GM19468 (cell line): ENCODE measurements around the gene AFF3.
"Not testable (repeated sequence)": the region's sequence is repeated elsewhere in the genome, so short reads cannot be mapped to it uniquely, and the experiment has no call there.

ENCODE experiments used
- ATAC-seq: cut with Tn5 transposase; IDR thresholded peaks from one replicate; pipeline ENCODE4 v1.9.1; 2021; ENCODE audit warnings: mild to moderate bottlenecking, moderate library complexity, moderate number of reproducible peaks; ENCODE audit not compliant: unreplicated experiment; ENCODE audit errors: extremely low read depth

AFF3 gene

GRCh38 chr2:99777656-99778290, 364.6 kb downstream of the AFF3 start:
- ATAC-seq, result no peak

DNA sequence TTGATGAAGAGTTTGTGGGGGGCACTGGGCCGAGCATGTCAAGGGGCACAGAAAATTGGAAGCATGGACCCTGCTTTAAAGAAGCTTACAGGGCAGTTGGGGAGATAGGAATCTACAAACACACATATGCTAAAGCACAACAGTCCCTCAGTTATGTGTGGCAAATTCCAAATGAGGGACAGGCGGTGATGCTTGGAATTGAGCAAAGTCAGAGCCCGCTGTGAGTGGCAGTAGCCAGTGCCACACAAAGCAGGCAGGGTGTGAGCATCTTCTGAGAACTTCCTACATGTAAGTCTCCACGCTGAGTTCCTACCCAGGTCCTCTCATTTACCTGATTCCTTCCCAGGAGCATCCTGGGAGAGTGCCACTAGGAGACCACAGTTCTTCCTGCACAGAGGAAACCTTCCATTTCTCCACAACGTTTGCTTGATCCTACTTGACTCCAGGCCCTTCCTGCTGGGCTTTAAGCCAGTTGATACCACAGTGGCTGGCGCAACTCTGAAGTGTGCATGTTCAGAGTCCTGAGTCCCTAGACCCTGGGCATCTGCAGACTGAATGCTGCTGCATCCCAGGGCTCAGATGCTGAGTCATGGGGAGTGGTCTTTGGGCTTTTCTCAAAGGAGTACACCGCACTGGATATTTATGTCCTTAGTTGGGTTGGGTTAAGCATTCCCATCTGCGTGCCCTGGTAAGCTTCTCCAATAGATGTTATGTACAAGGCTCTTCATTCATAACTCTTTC, 365.3 kb downstream of the AFF3 start:
- ATAC-seq, result no peak

DNA sequence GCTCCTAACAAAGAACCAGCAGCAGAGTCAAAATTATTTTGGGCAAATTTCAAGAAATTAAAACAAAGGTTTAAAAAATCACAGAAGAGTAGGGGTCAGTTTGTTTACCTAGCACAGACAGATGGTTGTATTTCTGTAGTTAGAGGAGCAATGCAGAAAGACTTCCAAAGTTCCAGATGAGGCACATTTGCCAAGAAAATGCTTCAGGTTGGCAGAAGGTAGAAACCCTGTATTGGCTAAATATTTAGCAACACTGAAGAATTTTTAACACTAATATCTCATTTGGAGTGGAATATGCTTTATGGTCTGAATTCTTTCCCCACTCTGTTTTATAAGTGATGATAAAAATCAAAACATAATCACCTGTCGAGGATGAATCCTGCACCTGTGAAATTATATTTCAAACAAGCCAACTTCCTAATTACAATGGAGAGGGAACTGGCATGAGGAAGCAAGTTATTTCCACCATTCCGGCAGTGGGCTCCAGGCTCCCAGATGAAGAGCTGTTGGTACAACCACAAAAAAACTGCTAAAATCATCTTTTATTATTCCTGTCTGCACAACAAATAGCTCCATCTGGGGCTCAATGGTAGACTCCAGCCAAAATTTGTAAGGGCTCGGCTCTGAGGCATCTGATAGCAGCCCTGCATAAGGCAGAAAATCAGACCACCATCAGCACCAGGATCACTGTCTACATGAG, 366.0 kb downstream of the AFF3 start:
- no peak for ATAC-seq

DNA sequence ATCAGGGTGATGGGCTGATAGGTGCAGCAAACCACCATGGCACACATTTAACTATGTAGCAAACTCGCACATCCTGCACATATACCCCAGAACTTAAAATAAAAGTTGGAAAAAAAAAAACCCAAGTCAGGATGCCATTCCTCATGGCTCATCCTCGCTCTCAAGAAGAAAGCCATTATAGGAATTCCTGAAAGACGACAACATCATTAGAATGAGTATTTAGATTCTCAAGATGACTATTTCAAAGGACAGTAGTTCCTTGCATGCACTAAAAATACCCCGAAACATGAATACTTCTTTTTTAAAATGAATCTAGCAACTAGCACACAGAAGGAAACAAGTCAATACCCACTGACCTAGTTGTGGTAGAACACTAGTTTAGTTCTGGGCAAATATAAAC, 366.8 kb downstream of the AFF3 start:
- ATAC-seq, result no peak

DNA sequence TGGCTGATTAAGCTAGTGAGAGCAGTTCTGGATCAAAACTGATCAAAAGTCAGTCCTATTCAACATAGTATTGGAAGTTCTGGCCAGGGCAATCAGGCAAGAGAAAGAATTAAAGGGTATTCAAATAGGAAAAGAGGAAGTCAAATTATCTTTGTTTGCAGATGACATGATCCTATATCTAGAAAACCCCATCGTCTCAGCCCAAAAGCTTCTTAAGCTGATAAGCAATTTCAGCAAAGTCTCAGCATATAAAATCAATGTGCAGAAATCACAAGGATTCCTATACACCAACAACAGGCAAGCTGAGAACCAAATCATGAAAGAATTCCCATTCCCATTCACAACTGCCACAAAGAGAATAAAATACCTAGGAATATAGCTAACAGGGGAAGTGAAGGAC, 368.7 kb downstream of the AFF3 start:
- not testable (repeated sequence) for ATAC-seq

GRCh38 chr2:99772591-99773331, 369.6 kb downstream of the AFF3 start:
- no peak for ATAC-seq

GRCh38 chr2:99771681-99772333, 370.6 kb downstream of the AFF3 start:
- ATAC-seq, result no peak

DNA sequence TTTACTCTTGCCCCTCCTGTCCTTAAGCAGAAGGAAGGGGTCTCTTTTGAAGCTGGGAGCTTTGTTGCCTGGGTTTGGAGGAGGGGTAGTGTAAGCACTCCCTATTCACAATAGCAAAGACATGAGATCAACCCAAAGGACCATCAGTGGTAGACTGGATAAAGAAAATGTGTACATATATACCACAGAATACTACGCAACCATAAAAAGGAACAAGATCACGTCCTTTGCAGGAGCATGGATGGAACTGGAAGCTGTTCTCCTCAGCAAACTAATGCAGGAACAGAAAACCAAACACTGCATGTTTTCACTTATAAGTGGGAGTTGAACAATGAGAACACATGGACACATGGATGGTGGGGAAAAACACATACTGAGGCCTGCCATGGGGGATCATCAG, 371.5 kb downstream of the AFF3 start:
- ATAC-seq, result no peak

DNA sequence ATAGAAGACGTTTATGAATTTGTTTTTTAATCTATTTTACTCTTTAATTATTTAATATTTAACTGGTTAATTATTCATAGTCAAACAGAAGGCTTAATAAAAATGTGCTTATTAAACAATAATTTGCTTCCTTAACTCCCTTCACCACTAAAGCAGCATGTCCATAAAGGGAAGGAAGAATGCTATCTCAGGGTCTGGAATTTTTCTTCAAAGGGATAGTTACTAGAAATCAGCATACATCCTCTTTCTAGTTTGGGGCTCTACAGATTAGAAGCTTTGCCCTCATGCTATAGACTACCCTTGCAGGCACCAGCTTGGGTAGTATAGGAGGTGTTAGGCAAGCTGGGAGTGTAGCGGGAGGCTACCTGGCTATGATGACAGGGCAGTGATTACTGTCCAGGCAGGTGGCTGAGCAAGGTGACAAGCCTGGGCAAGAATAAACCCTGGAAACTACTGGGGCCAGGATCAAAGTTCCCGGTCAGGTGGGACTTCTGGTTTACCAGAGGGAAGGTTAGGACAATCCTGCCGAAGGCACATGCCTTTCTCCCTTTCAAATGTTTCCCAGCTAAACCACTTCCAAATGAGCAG, 376.6 kb downstream of the AFF3 start:
- ATAC-seq, result no peak

- ATAC-seq, result no peak
Observed at GRCh38 chr2:99763764-99764163, 378.6 kb downstream of the AFF3 start.

DNA sequence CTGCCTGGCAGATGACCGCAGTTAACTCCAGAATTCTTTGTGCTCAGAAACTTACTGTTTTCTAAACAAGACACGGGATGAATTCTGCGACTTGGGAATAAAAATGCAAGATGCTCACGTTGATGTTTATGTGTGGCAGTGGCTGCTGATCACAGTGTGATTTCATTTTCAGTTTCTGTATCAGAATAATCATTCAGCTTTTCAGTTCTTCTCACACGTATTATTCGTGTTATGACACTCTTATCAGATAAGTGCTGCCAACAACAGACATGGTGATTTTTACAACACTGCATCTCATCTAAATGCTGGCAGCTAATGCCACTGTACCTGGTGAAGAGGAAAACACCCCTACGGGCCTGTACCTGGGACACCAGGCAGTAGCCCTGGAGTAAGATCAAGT, 379.7 kb downstream of the AFF3 start:
- no peak for ATAC-seq

GRCh38 chr2:99757611-99758114, 384.7 kb downstream of the AFF3 start:
- no peak for ATAC-seq

DNA sequence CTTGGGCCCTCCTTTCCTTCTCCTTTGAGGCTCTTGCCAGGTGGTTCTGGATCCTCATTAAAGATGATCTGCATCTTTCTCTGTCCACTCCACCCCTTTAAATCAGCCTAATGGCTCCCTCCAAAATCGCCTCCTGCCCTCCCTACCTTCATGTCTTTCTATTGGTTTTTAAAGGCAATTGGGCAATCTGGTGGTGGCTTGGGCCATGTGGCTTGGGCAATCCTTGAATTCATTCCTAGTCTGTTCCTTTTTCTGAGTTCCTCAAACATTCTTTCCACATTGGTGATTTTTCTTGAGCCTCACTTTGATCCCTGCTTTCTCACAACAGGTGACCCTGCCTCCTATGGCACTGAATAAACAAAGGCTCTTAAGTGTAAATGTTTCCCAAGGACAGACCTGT, 386.3 kb downstream of the AFF3 start:
- no peak for ATAC-seq

- no peak for ATAC-seq
Observed at GRCh38 chr2:99754210-99754609, 388.2 kb downstream of the AFF3 start.

DNA sequence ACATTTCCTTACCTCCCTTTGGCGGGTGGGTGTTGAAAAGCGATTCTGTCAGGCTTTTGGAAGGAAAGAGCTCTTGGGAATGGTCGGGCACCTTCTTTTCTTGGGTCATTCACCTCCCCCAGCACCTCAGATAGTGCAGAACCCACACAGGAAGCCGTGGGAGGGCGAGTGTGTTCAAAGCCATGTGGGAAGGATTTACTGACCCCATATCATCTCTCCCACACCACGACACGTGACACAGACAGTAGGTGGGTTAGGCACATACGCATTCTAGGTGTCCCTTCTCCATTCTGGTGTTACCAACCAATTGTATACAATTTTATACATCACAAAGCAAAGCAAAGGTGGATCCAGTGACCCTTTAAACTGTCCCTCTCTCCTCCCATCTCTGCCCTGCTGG, 388.9 kb downstream of the AFF3 start:
- no peak for ATAC-seq

DNA sequence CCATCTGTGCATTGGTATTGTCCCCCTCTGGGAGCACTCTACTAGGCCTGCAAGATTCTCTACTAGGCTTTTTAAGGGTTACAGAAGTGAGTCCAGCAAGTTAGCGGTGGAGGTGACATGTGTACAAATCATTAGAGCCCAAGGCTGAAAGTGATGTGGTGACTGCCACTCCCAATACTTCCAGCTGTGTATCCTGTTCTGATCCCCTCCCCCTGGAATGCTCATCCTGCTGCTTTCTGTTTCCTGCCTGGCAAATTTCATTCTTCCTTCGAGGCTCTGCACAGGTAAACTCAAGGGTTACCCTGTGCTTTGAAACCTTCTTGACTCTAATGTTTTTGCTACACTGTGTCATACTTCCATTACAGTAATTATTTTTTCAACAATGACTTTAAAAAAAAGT, 394.0 kb downstream of the AFF3 start:
- no peak for ATAC-seq

- ATAC-seq, result no peak
Observed at GRCh38 chr2:99747842-99748241, 394.5 kb downstream of the AFF3 start.

GRCh38 chr2:99743146-99743545, 399.2 kb downstream of the AFF3 start:
- no peak for ATAC-seq

DNA sequence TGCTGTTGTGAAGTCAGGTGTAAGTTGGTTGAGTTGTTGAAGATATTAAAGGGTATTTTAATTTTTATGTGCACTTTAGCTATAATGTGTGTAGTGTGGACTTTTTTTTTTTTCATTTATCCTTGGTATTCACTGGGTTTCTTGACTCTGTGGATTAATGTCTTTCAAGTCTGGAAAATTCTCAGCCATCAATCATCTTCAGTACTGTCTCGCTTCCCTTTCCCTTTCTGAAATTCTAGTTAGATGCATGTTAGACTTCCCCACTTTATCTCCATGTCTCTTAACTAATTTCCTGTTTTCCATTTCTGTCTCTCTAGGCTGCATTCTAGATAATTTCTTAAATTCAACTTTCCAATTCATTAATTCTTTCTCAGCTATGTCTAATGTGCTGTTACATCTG, 404.9 kb downstream of the AFF3 start:
- ATAC-seq, result no peak

GRCh38 chr2:99735753-99736152, 406.6 kb downstream of the AFF3 start:
- ATAC-seq, result no peak
